ENCODE data around the gene MPND.

MPND gene

DNA sequence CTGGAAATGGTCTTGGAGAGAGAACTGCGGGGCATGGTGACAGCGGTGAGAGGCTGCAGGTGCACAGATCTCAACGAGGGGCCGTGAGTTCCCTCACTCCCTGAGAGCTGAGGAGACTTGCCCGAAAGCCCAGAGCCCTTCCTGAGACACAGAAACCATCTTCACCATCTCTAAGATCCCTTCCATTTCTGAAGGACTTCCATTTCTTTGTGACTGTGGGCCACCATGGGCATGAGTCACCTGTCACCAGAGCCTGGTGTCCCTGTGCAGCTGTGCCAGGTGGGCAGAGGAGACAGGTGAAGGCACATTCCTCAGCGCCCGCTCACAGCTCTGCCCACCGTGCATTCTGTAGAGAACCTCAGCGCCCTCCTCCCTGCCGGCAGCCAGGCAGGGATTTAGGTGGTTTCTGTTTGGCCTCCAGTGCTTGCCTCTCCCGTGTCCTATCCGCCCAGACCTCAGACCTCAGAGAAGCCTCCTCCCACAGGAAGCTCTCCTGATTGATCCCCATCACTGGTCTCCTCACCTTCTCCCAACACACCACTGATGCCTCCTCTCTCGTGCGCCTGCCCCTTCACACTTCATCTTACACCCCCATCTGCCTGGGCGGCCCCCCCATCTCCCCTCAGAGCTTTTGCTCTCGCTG, 32.8 kb downstream of the MPND start:
- FAIRE-seq (no peak), DNase-seq (ENCODE audit: insufficient read length, low spot score) (no peak)

DNA sequence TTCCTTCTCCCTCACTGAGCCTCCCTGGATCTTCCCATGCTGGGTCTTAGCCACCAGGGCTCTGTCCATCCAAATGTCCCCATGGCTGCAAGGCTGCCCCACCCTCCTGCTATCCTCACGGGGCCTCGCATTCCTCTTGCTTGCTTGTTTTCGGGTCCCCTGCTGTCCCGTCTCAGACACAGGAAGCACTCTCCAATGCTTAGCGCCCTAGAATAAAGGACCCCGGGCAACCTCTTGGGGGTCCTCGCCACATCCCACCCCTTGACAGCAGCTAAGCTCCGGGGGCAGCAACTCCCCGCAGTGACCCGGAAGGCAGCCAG, 33.3 kb downstream of the MPND start:
- FAIRE-seq, result no peak

DNA sequence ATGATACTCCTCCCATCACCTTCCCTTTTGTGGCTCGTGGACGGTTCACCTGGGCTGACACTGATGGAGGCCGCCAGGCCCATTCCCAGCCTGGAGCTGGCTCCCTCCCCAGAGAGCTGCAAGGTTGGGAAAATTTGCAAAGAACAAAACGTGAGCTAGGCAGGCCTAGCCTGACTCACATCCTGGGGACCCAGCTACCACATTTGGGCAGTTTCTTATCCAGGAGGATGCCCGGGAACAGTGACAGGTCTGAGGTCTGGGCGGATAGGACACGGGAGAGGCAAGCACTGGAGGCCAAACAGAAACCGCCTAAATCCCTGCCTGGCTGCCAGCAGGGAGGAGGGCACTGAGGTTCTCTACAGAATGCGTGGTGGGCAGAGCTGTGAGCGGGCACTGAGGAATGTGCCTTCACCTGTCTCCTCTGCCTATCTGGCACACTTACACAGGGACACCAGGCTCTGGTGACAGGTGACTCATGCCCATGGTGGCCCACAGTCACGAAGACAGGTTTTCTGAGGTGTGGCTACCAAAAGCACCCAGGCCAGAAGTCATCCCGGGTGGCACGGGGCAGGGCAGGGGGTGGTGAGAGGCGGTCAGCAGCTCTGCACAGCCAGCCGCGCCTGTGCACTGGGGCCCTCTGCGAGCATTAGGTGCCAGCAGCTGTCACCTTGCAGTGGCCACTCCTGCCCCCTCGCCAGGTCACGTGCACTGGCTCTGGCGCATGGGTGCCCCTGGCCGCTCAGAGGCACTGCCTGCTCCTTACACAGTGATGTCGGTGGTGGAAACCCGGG, 33.8 kb downstream of the MPND start:
- FAIRE-seq (no peak), DNase-seq (ENCODE audit: insufficient read length, low spot score) (no peak)

More for the DNA sequence above, 33.3 kb downstream of the MPND start:
- DNase-seq (ENCODE audit: insufficient read length, low spot score), result no peak

DNA sequence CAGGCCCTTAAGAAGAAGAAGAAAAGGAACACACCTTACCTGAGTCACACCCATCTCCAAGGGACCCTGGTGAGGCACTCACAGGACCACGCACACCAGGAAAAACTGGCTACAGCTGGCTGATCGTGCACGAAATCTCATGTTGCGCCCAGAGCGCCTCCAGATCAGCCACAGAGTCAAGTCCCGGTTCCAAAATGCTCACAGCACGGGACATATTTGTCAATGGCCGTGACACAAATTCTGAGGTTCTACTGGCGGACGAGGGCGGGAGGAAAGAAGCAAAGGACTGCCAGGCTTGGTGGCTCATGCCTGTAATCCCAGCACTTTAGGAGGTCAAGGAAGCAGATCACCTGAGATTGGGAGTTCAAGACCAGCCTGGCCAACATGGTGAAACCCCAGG, 35.5 kb downstream of the MPND start:
- no peak for DNase-seq (ENCODE audit: insufficient read length, low spot score)
- no peak for FAIRE-seq

DNA sequence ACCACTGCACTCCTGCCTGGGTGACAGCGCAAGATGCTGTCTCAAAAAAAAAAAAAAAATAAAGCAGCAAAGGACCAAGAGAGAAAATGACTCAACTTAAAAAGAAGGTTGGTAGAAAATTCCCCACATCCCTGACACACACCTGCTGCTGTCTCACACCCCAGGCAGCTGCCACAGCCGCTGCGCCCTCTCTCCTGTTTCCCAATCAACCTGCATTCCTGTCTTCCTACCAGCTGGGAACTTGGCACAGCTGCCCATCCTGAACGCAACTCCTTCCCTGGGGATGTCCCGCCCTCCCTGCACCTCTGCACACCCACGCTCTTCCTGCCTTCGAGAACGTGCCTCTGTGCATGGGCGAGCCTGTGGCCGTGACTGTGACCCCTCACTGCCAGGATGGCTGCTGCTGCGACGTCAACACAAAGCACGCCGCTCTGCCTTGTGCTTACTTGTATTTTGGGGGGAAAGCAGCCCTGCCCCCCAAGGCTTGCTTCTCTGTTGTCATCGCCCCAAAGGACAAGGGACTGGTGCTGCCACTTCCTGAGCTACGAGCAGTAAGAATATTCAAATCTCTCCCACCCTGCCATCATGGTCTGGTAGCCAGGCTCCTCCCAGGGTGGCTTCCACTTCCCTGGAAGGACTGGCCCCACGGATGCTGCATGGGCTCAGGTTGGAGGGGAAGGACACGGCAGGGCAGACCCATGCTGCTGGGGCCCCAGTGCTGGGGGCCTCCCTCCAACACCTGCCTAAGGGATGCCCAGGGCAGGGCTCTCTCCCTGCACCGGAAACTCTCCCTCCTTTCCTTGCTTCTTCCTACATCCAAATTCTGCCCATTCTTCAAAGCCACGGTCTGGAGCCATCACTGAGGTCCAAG, 36.3 kb downstream of the MPND start:
- DNase-seq (ENCODE audit: insufficient read length, low spot score) (no peak), FAIRE-seq (no peak)

DNA sequence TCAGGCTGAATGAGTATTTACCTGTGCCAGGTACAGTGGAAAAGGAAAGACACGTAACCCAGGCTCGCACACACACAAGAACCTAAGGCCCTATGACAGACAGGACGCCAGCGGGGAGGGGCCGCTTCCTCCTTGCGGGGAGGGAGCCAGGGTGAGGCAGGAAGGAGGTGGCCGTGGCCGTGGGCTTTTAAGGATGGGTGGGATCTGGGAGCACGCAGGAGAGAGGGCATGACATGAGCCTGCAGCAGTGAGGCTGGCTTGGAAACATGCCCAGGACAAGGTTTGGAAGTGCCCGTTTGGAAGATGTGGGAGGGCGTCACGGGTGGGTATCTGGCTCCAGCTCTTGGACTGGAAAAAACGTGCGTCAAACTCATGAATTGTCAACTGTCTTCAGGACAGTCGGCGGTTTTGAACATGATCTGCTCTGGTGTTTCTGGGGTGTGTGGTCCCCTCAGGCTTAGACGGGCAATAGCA, 36.9 kb downstream of the MPND start:
- no peak for DNase-seq (ENCODE audit: insufficient read length, low spot score)
- FAIRE-seq, result no peak

DNA sequence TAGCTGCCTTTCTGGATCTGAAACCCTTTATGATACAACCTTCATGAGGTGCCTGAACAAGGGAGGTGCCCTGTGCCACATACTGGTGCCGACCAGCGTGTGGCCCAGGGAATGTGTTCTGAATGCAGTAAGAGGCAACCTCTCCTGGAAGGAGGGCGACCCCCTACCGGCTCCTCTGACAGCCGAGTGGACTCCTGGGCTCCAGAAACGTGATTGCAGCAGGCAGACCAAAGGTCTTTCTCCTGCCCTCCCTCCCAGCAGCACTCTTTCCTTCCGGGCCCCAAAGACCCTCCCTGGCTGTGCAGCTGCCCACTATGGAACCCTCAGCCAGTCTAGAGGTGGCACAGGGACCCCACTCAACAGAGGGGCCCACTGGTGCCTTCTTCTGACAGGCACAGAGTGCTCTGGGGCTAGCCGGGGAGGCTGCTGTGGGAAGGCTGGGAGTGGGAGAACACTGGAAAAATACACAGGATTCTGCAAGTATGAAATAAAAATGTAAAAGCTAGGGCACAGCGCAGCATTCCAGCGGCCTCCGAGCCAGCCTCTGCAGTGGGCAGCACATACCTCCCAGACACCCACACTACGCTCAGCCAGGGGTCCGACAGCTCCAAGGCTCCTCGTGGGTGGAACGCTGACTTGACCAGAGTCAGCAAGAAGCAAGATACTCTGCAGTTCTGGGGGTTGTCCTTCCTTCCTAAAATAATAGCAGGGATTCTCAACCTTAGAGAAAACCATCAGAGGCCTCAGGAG, 42.1 kb downstream of the MPND start:
- FAIRE-seq (no peak), DNase-seq (ENCODE audit: insufficient read length, low spot score) (no peak)

DNA sequence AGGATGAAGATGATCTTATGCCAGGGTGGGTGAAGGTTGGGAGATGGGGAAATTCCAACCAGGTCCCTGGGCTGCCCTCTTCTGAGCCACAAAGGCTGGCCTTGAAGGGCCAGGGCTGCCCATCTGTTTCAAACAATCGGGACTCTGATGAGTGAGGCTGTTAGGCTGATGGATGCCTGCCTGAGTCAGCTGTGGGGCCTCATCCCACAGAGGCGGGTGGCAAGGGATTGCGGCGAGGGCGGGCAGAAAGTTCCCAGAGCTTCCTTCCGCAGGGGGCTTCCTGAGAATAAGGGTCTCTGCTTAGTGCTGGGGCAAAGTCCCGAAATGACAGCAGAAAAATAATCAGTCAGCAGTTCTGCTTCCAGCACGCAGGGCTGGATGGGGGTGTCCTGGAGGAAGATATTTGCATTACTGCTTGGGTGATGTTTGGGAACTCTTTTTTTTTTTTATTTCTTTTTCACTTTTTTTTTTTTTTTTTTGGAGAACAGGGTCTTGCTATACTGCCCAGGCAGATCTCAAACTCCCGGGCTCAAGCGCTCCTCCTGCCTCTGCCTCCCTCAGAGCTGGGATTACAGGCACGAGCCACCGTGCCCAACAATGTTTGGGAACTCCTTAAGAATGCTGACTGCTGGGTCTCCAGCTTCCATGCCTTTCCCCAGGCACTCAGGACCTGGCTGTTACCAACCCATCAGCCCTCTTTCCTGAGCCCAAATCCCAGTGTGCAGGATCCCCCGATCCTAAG, 42.9 kb downstream of the MPND start:
- DNase-seq (ENCODE audit: insufficient read length, low spot score) (no peak), FAIRE-seq (no peak)

DNA sequence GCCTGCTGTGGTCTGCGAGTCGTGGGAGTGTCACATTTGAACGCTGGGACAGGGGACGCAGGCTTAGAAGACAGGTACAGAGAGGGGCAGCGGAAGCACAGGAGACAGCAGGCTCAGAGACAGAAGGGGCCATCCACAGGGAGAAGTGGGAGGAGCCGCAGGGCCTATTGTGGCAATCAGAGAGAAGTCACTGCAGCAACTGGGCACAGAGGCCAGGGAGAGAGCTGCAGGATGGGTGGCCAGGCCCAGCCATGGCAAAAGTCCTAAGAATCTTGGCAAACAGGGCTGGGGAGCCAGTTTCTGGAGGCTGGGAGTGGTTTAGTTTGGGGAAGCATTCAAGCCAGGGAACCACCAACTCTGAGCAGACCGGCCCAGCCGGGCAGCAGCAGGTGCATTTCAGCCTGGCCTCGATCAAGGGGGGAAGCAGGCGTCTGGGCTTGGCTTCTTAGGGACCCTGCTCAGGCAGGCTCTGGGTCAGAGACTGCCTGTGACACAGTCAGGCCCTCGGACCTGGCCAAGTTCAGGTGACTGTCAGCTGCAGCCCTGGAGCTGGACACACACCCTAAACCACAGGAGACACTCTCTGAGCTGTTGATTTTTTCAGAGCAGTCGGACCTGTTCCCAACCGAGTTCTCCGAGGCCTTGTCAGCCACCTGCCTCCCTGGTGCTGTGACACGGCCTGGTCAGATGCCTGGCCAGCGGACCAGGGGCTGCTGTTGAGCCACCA, 45.1 kb downstream of the MPND start:
- FAIRE-seq, result no peak

DNA sequence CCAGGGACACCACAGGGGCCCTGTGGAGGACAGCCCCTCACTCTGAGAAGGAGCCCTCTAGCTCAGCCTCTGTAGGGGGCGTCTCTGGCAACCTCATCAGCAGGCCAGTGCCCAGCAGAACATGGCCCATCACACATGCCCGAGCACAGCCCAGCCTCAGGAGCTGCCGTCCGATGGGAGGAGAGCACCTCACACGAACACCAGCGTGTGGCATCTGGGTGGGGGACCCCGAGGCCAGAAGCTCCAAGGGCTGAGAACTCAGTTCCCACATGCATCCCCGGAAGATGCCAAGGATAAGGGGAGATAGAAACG, 45.7 kb downstream of the MPND start:
- DNase-seq (ENCODE audit: insufficient read length, low spot score) (no peak), FAIRE-seq (no peak)

More for the DNA sequence above, 45.1 kb downstream of the MPND start:
- DNase-seq (ENCODE audit: insufficient read length, low spot score), result no peak

DNA sequence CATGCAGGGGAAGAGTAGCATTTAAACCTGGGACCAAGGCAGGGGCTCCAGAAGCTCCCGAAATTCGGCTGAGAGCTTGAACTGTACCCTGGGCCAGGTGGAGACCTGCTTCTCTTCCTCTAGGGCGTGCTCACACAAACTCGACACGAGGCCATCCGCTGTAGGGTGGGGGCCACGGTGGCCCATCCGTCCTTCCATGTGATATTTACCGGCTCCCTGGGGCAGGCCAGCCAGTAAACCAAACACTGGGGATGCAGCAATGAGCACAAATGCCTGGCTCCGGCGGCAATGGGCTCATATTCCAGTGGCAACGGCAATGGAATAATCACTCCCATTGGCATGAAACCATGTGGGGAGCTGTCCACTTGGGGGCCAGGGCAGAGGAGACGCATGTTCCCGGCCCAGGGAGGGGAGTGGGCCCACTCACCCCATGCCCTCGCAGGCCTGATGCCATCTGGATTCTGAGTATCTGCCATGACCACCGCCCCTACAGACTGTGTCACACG, 46.2 kb downstream of the MPND start:
- DNase-seq (ENCODE audit: insufficient read length, low spot score), result no peak
- FAIRE-seq, result no peak

DNA sequence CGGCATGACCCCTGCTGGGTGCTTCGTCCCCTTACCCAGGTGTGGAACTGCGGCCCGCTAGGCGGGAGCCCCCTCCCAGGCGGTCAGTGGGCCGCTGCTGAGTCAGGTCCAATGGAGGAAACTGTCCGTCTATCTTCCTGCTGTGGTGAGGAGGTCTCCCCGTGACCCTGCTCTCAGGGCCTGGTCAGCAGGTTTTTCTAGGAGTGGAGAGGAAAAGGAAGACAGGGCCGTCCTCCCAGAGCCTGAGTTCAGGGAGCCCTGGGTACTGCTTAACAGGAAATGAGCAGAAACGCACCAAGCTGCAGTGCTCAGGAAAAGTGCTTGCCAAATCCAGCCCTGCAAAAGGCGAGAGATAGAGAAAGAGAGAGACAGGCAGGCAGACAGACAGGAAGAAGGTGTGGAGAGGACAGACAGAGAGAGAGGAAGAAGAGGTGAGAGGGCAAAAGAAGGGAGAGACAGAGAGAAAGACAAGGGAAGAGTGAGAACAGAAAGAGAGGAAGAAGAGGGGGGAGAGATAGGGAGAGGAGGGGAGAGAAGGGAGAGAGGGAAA, 46.7 kb downstream of the MPND start:
- no peak for DNase-seq (ENCODE audit: insufficient read length, low spot score)
- no peak for FAIRE-seq

DNA sequence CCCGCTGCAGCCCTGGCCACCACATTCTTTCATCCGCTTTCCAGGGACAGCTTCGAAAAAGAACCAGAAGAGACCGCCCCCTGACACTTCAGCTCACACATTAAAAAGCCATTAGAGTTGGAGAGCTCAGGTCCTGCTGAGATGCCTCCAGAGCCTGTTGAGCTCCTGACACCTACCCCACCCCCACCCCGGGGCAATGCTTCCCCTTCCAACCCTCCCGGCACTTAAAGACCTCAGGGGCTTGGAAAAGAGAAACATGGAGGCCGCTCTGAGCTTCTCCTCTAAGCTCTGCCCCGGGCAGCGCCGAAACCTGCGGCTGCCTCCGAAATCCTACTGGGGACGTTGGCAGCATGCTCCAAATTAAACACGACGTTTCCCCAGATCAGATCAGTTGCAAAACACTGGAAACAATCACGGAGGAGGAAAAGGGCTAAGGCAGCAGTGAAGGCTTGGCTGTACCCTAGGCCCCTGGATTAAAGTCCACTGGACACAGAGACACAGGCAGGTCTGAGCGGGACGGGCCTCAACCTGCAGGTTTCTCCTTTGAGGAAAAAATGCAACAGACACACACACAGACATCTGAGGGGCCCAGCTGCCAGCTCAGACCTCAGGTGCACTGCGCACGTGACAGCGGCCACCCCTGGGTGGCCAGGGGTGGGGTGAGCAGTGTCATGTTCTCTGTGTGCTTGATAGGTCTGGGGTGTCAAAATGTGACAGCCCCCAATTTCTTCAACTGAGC, 47.4 kb downstream of the MPND start:
- no peak for FAIRE-seq

DNA sequence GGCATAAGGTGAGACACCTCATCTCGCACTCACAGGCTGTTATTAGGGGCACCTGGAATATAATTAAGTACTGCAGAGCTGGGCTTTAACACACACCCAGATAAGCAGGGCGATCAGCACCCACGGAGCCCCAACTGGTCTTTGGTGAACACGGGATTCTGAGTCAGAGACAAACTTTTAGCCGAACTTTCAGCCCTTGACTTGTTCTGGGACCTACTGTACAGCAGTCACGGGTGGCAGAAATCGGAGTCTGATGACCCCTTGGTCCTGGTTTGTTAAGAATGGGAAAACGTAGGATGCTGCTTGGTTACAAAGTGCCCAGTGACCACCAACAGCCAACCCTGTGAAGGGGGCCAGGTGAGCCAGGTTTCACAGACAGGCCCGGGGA, 47.9 kb downstream of the MPND start:
- DNase-seq (ENCODE audit: insufficient read length, low spot score), result no peak
- FAIRE-seq, result no peak

More for the DNA sequence above, 47.4 kb downstream of the MPND start:
- DNase-seq (ENCODE audit: insufficient read length, low spot score), result no peak

DNA sequence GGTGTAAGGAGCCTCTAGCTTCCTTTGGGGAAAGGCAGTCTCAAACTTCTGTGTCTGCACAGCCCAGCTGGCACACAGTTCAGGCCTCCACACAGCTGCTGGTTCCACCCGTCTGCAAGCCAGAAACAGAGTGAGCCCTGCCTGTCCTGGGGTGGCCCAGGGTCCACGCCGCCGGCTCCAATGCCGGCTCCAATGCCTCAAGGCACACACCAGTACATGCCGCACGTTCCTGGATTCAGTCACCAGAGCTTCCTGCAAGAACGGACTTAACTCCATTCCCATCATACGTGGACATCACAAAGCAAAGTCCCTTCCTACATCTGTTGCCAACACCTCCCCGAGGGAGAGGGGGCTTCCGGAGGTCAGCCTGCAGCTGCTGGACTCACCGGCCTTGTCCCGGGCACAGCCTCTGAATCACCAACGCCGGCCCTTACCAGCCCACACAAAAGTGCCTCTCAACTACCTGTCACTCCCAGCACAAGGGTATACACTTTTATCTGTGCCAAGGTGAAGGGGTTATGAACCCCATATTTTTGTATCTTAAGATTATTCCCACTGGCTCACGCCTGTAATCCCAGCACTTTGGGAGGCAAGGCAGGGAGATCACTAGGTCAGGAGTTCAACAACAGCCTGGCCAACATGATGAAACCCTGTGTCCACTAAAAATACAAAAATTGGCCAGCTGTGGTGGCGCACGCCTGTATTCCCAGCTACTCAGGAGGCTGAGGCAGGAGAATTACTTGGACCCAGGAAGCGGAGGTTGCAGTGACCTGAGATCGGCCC, 48.5 kb downstream of the MPND start:
- no peak for DNase-seq (ENCODE audit: insufficient read length, low spot score)
- FAIRE-seq, result no peak

DNA sequence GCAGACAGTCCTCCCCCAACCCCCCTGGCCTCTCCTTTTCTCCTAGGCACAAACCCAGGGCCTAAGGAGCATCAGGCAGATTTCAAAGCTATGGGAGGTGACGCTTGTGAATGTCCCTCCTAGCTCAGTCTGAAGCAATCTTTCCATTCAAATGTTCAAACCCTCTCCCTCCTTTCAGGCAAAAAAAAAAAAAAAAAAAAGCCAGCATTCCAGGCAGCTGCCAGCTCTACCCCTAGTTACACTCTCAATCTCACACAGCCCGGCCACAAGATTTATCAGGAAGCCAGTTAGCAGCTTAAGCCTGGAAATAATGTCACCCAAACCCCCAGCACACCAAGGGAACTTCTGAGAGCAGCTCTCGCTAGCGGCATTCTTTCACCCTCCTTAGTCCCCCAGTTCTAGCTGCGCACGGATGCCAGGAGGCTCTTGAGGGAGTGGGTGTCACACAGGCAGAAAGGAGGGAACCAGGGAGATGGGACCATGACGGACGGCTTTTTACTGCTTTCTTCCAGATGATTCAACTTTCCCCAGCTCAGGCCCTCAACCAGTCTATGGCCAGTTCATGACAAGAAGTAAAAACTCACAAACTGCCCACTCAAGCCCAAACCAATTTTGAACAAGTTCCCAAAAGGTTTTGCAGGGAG, 50.7 kb downstream of the MPND start:
- no peak for DNase-seq (ENCODE audit: insufficient read length, low spot score)

More for the DNA sequence above, 50.7 kb downstream of the MPND start:
- FAIRE-seq, result no peak
